HEK293 (cell line): ENCODE data around the gene VLDLR.
A peak's percentile ranks its signal among the peaks of the same experiment; 100 is the strongest.

Source experiments
- CTCF ChIA-PET: fragments of 350-600 bp; formaldehyde crosslinking; extraction: SDS; loops from one replicate; lab custom pipeline; 2021; ENCODE audit warnings: antibody characterized with exemption; lab: Yijun Ruan, JAX
- POLR2A ChIA-PET: fragments of 300-600 bp; formaldehyde crosslinking; extraction: SDS; loops from one replicate; lab custom pipeline; 2020; ENCODE audit warnings: antibody characterized with exemption, inconsistent platforms; lab: Yijun Ruan, JAX
- H3K27ac ChIP-seq: fragments of 200-500 bp; sonication (Bioruptor generic); 2 replicates; pipeline ENCODE4 v1.5.1; 2014; ENCODE audit warnings: low read depth, low read length, control low read depth, inconsistent platforms; ENCODE audit errors: extremely low read depth
- H3K36me3 ChIP-seq, 2 experiments: fragments of 200-500 bp in 1 of 2; sonication (Bioruptor generic) in 1 of 2; 1 replicate in 1 of 2; 2 replicates in 1 of 2; pipeline ENCODE4 v1.5.1; 2014 to 2017; ENCODE audit warnings: inconsistent platforms in 2 of 2, low read length in 2 of 2; ENCODE audit not compliant: control insufficient read depth in 2 of 2, insufficient read depth in 1 of 2
- H3K4me1 ChIP-seq: fragments of 200-500 bp; sonication (Bioruptor generic); 2 replicates; pipeline ENCODE4 v1.5.1; 2014; ENCODE audit warnings: mild to moderate bottlenecking, low read length, inconsistent platforms; ENCODE audit not compliant: control insufficient read depth, insufficient read depth
- H3K4me3 ChIP-seq: 2 replicates; pipeline ENCODE4 v1.5.1; 2011; ENCODE audit warnings: low read depth, mild to moderate bottlenecking, control low read depth, low read length, moderate library complexity
- H3K9me3 ChIP-seq: fragments of 200-500 bp; sonication (Bioruptor generic); 2 replicates; pipeline ENCODE4 v1.5.1; 2014; ENCODE audit warnings: low read depth, low read length, inconsistent platforms; ENCODE audit not compliant: control insufficient read depth, insufficient read depth
- BCL11A ChIP-seq: fragments of 450-650 bp; formaldehyde crosslinking; IDR thresholded peaks from 2 replicates; pipeline ENCODE4 v1.5.1; 2016; ENCODE audit warnings: low read depth, missing biosample characterization, missing genetic modification characterization
- GLIS1 ChIP-seq: fragments of 450-650 bp; formaldehyde crosslinking; IDR thresholded peaks from 2 replicates; pipeline ENCODE4 v1.5.1; 2016; ENCODE audit warnings: missing biosample characterization, missing genetic modification characterization
- IKZF3 ChIP-seq: fragments of 450-650 bp; IDR thresholded peaks from 2 replicates; pipeline ENCODE4 v1.5.0; 2018; ENCODE audit warnings: missing biosample characterization, mild to moderate bottlenecking, missing genetic modification characterization, moderate library complexity
- MZF1 ChIP-seq: fragments of 450-650 bp; formaldehyde crosslinking; IDR thresholded peaks from 2 replicates; pipeline ENCODE4 v1.5.1; 2017; ENCODE audit warnings: missing biosample characterization, missing genetic modification characterization, borderline replicate concordance
- PRDM1 ChIP-seq: fragments of 450-650 bp; formaldehyde crosslinking; IDR thresholded peaks from 2 replicates; pipeline ENCODE4; 2016; ENCODE audit warnings: missing biosample characterization, missing genetic modification characterization
- SALL2 ChIP-seq: fragments of 450-650 bp; formaldehyde crosslinking; IDR thresholded peaks from 2 replicates; pipeline ENCODE4 v1.5.0; 2017; ENCODE audit warnings: missing biosample characterization, mild to moderate bottlenecking, missing genetic modification characterization, borderline replicate concordance
- SP7 ChIP-seq: fragments of 450-650 bp; formaldehyde crosslinking; IDR thresholded peaks from 2 replicates; pipeline ENCODE4 v1.5.1; 2016; ENCODE audit warnings: missing biosample characterization, missing genetic modification characterization
- ZBTB21 ChIP-seq: fragments of 450-650 bp; formaldehyde crosslinking; IDR thresholded peaks from 2 replicates; pipeline ENCODE4 v1.5.1; 2017; ENCODE audit warnings: missing biosample characterization, missing genetic modification characterization
- ZBTB7A ChIP-seq: fragments of 450-650 bp; formaldehyde crosslinking; IDR thresholded peaks from 2 replicates; pipeline ENCODE4 v1.5.1; 2016; ENCODE audit warnings: low read depth, missing biosample characterization, missing genetic modification characterization
- ZEB2 ChIP-seq: fragments of 450-650 bp; formaldehyde crosslinking; IDR thresholded peaks from 2 replicates; pipeline ENCODE4 v1.5.1; 2016; ENCODE audit warnings: missing biosample characterization, missing genetic modification characterization
- ZNF112 ChIP-seq: fragments of 450-650 bp; formaldehyde crosslinking; IDR thresholded peaks from 2 replicates; pipeline ENCODE4 v1.5.0; 2017; ENCODE audit warnings: missing biosample characterization, missing genetic modification characterization
- ZNF423 ChIP-seq: fragments of 450-650 bp; formaldehyde crosslinking; IDR thresholded peaks from 2 replicates; pipeline ENCODE4 v1.5.1; 2016; ENCODE audit warnings: missing biosample characterization, missing genetic modification characterization
- ZNF548 ChIP-seq: fragments of 450-650 bp; formaldehyde crosslinking; IDR thresholded peaks from 2 replicates; pipeline ENCODE4 v1.5.1; 2016; ENCODE audit warnings: missing biosample characterization, missing genetic modification characterization
- ZNF626 ChIP-seq: fragments of 450-650 bp; sonication (Bioruptor Pico); formaldehyde crosslinking; IDR thresholded peaks from 2 replicates; pipeline ENCODE4 v1.5.1; 2018; ENCODE audit warnings: missing biosample characterization, missing genetic modification characterization, inconsistent platforms
- ZNF707 ChIP-seq: fragments of 450-650 bp; formaldehyde crosslinking; IDR thresholded peaks from 2 replicates; pipeline ENCODE4 v1.5.1; 2016; ENCODE audit warnings: missing biosample characterization, missing genetic modification characterization
- ZNF785 ChIP-seq: fragments of 450-650 bp; formaldehyde crosslinking; IDR thresholded peaks from 2 replicates; pipeline ENCODE4 v1.5.1; 2016; ENCODE audit warnings: missing biosample characterization, missing genetic modification characterization
- TF ChIP-seq, protein P1 (sequence below): fragments of 450-650 bp; formaldehyde crosslinking; IDR thresholded peaks from 2 replicates; pipeline ENCODE4 v1.5.1; 2017; ENCODE audit warnings: missing biosample characterization, missing genetic modification characterization
- TF ChIP-seq, protein P2 (sequence below): fragments of 450-650 bp; formaldehyde crosslinking; IDR thresholded peaks from 2 replicates; pipeline ENCODE4 v1.5.1; 2016; ENCODE audit warnings: missing biosample characterization, missing genetic modification characterization
- TF ChIP-seq, protein P3 (sequence below): fragments of 450-650 bp; formaldehyde crosslinking; IDR thresholded peaks from 2 replicates; pipeline ENCODE4 v1.5.1; 2016; ENCODE audit warnings: missing biosample characterization, missing genetic modification characterization

The VLDLR gene

DNA sequence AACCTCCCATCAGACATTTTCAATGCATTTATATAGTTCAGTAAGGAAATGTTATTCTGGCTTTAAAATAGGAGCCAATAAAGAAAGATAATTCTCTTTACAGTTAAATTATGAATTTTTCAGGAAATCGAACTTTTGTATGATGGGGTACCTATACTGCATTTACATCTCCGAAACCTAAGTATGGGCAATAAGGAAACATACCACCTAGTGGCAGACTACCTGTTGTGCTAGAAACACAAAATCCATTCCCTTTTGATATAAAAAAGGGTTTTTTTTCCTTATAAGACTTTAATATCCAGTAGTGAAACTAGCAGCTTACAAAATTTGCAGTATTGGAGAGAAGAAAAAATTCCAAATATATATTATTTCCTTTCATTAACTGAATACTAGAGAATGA is 21.3 kb upstream of the VLDLR start:
- CTCF ChIA-PET = interaction anchor here (0.7 to 2.1 kb wide), 3 partner anchors 16 to 31 kb away, joined by 3 to 4 read pairs (median 3); no protein-coding TSS in a partner anchor

DNA sequence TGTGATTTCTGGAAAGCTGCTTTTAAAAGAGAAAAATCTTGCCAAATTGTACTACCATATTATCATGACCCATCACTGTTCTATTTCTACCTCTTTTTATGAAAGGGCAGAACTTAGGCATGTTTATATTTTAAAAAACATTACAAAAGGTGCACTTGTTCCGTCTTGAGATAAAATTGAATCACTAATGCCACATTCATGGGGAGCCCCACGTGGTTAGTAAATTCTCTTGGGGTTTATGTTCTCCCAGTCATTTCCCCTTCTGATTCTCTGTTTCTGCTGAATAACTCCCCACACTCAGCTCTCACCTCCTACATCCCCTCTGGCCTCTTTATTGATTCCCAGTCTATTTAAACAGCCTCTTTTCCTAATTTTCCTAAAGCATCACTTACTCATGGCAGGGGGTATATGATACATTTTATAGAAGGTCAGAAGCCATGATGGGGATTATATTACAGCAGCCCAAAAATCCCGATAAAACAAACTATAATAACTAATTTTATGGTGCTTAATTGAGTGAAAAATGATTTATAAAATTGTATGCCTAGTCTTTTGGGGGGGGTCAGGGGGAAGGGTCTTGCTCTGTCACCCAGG is 19.7 kb upstream of the VLDLR start:
- no peak for TF ChIP-seq ZNF707 (tag by site-specific recombination)
- TF ChIP-seq SP7 (tag by site-specific recombination) = no peak
- TF ChIP-seq, protein P1, sequence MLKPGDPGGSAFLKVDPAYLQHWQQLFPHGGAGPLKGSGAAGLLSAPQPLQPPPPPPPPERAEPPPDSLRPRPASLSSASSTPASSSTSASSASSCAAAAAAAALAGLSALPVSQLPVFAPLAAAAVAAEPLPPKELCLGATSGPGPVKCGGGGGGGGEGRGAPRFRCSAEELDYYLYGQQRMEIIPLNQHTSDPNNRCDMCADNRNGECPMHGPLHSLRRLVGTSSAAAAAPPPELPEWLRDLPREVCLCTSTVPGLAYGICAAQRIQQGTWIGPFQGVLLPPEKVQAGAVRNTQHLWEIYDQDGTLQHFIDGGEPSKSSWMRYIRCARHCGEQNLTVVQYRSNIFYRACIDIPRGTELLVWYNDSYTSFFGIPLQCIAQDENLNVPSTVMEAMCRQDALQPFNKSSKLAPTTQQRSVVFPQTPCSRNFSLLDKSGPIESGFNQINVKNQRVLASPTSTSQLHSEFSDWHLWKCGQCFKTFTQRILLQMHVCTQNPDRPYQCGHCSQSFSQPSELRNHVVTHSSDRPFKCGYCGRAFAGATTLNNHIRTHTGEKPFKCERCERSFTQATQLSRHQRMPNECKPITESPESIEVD (tag by site-specific recombination) = peak; percentile 60; the same call in 1 of the 2 replicates
- TF ChIP-seq SALL2 (tag by site-specific recombination) = no peak
- no peak for TF ChIP-seq ZNF112
- TF ChIP-seq IKZF3 (tag by site-specific recombination) = no peak
- TF ChIP-seq PRDM1 (tag by site-specific recombination) = no peak
- no peak for TF ChIP-seq BCL11A (tag by site-specific recombination)
- TF ChIP-seq ZNF548 = no peak
- TF ChIP-seq ZBTB21 (tag by site-specific recombination) = no peak
- TF ChIP-seq ZEB2 (tag by site-specific recombination) = no peak
- peak; percentile 22; the same call in 1 of the 2 replicates for TF ChIP-seq MZF1 (tag by site-specific recombination)
- no peak for TF ChIP-seq ZNF423 (tag by site-specific recombination)
- TF ChIP-seq GLIS1 (tag by site-specific recombination) = peak; percentile 66
- no peak for TF ChIP-seq ZBTB7A (tag by site-specific recombination)
- no peak overlapping the region for H3K27ac ChIP-seq
- no peaks in the 10 kb centered on the region for H3K36me3 ChIP-seq
- POLR2A ChIA-PET = interaction anchor here (0.8 kb wide), 1 partner anchor 11 kb away, joined by 3 read pairs; no protein-coding TSS in a partner anchor
- no peaks in the 10 kb centered on the region for H3K9me3 ChIP-seq
- H3K4me1 ChIP-seq = peaks cover 8% of the 10 kb centered on the region
- H3K4me3 ChIP-seq = no peak overlapping the region
- CTCF ChIA-PET = interaction anchor here (0.6 to 1.0 kb wide), 3 partner anchors 9 to 455 kb away, joined by 3 to 4 read pairs (median 3); no protein-coding TSS in a partner anchor

More for the DNA sequence above, 21.3 kb upstream of the VLDLR start:
- H3K36me3 ChIP-seq = no peaks in the 10 kb centered on the region
- peaks cover 8% of the 10 kb centered on the region for H3K4me1 ChIP-seq
- no peak overlapping the region for H3K27ac ChIP-seq
- POLR2A ChIA-PET = no interaction called here
- TF ChIP-seq, protein P2, sequence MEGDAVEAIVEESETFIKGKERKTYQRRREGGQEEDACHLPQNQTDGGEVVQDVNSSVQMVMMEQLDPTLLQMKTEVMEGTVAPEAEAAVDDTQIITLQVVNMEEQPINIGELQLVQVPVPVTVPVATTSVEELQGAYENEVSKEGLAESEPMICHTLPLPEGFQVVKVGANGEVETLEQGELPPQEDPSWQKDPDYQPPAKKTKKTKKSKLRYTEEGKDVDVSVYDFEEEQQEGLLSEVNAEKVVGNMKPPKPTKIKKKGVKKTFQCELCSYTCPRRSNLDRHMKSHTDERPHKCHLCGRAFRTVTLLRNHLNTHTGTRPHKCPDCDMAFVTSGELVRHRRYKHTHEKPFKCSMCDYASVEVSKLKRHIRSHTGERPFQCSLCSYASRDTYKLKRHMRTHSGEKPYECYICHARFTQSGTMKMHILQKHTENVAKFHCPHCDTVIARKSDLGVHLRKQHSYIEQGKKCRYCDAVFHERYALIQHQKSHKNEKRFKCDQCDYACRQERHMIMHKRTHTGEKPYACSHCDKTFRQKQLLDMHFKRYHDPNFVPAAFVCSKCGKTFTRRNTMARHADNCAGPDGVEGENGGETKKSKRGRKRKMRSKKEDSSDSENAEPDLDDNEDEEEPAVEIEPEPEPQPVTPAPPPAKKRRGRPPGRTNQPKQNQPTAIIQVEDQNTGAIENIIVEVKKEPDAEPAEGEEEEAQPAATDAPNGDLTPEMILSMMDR = no peak
- TF ChIP-seq ZNF548 = no peak
- no peak for TF ChIP-seq ZNF626 (tag by site-specific recombination)
- TF ChIP-seq, protein P3, sequence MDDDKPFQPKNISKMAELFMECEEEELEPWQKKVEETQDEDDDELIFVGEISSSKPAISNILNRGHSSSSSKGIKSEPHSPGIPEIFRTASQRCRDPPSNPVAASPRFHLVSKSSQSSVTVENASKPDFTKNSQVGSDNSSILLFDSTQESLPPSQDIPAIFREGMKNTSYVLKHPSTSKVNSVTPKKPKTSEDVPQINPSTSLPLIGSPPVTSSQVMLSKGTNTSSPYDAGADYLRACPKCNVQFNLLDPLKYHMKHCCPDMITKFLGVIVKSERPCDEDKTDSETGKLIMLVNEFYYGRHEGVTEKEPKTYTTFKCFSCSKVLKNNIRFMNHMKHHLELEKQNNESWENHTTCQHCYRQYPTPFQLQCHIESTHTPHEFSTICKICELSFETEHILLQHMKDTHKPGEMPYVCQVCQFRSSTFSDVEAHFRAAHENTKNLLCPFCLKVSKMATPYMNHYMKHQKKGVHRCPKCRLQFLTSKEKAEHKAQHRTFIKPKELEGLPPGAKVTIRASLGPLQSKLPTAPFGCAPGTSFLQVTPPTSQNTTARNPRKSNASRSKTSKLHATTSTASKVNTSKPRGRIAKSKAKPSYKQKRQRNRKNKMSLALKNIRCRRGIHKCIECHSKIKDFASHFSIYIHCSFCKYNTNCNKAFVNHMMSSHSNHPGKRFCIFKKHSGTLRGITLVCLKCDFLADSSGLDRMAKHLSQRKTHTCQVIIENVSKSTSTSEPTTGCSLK (tag by site-specific recombination) = no peak
- no peak for TF ChIP-seq ZNF785 (tag by site-specific recombination)
- H3K4me3 ChIP-seq = no peak overlapping the region
- H3K9me3 ChIP-seq = no peaks in the 10 kb centered on the region
